ENCODE data around the gene ADGRG7. TPM values are rescaled to one million over a fixed set of nuclear protein-coding genes. Genes with fewer than 3 reads are reported as not detected.

The ADGRG7 gene
- polyA plus RNA-seq, 1 donor (not counting 4 experiments of a cell fraction or from before 2014, with no cell fraction given): 0.03 TPM

- TF ChIP-seq CTCF (optimal IDR thresholded peaks at IDR 0.05 in 1 of 3, IDR thresholded peaks at IDR 0.05 in 1 of 3, conservative IDR thresholded peaks at IDR 0.05 in 1 of 3; ENCODE audit: extremely low read depth in 1 of 3, insufficient read depth in 2 of 3, low read length in 3 of 3) (no peak), EZH2 (IDR thresholded peaks at IDR 0.05; ENCODE audit: low read length) (no peak)
- H3K9me3 ChIP-seq (ENCODE audit: control insufficient read depth, low read depth, low read length): no peaks in the 10 kb centered on the region
- FAIRE-seq (peak; percentile 69), DNase-seq (ENCODE audit: low read depth, low spot score) (no peak)
- H2AFZ ChIP-seq (ENCODE audit: control insufficient read depth, low read length): peak overlapping the region; percentile 36
- H3K4me3 ChIP-seq (ENCODE audit: control insufficient read depth in 2 of 3, extremely low read depth in 1 of 3, insufficient read depth in 2 of 3, low read depth in 1 of 3, low read length in 3 of 3): peak overlapping the region in 2 of 3 experiments; percentile 9 to 33
- peaks cover 39% of the 10 kb centered on the region for H3K4me1 ChIP-seq (ENCODE audit: control insufficient read depth, extremely low read depth, insufficient read depth, low read length)
- dilution Hi-C loops (cut with MboI; ENCODE audit: extremely low pct_ligation_motif_present, low sequenced_read_pairs): no loop called here
- H3K27me3 ChIP-seq (ENCODE audit: control insufficient read depth, extremely low read depth, insufficient read depth, low read length): no peaks in the 10 kb centered on the region
- H3K27ac ChIP-seq (ENCODE audit: control insufficient read depth, insufficient read depth, low read length): peak overlapping the region; percentile 80
- H3K36me3 ChIP-seq (ENCODE audit: control insufficient read depth in 2 of 2, extremely low read depth in 1 of 2, insufficient read depth in 2 of 2, low read length in 2 of 2): no peaks in the 10 kb centered on the region
- peak overlapping the region; percentile 80 for H3K4me2 ChIP-seq (ENCODE audit: control insufficient read depth, extremely low read depth, insufficient read depth, low read depth, low read length)
- H4K20me1 ChIP-seq (ENCODE audit: control insufficient read depth, extremely low read depth, insufficient read depth, low read length): no peaks in the 10 kb centered on the region
- peak overlapping the region; percentile 59 for H3K9ac ChIP-seq (ENCODE audit: control insufficient read depth, extremely low read depth, insufficient read depth, low read length)
- no peaks in the 10 kb centered on the region for H3K9me1 ChIP-seq (ENCODE audit: control insufficient read depth, extremely low read depth, insufficient read depth, low read length)
- H3K79me2 ChIP-seq (ENCODE audit: control insufficient read depth, insufficient read depth, low read length): no peaks in the 10 kb centered on the region
Observed at GRCh38 chr3:100561459-100562158, 47.8 kb upstream of the ADGRG7 start.

- Histone ChIP-seq H3K9ac (ENCODE audit: control insufficient read depth, extremely low read depth, insufficient read depth, low read length) (peak overlapping the region; percentile 59), H3K4me2 (ENCODE audit: control insufficient read depth, extremely low read depth, insufficient read depth, low read depth, low read length) (peak overlapping the region; percentile 80), H3K79me2 (ENCODE audit: control insufficient read depth, insufficient read depth, low read length) (no peaks in the 10 kb centered on the region)
Observed at GRCh38 chr3:100562224-100562857, 47.1 kb upstream of the ADGRG7 start.

More at GRCh38 chr3:100562224-100562857, 47.1 kb upstream of the ADGRG7 start:
- TF ChIP-seq CTCF (optimal IDR thresholded peaks at IDR 0.05 in 1 of 3, IDR thresholded peaks at IDR 0.05 in 1 of 3, conservative IDR thresholded peaks at IDR 0.05 in 1 of 3; ENCODE audit: extremely low read depth in 1 of 3, insufficient read depth in 2 of 3, low read length in 3 of 3) (no peak), EZH2 (IDR thresholded peaks at IDR 0.05; ENCODE audit: low read length) (no peak)
- DNase-seq (ENCODE audit: low read depth, low spot score): no peak
- H3K4me3 ChIP-seq (ENCODE audit: control insufficient read depth in 2 of 3, extremely low read depth in 1 of 3, insufficient read depth in 2 of 3, low read depth in 1 of 3, low read length in 3 of 3): peak overlapping the region in 2 of 3 experiments; percentile 24 to 47
- peak overlapping the region; percentile 64 for H2AFZ ChIP-seq (ENCODE audit: control insufficient read depth, low read length)
- no peaks in the 10 kb centered on the region for H3K9me1 ChIP-seq (ENCODE audit: control insufficient read depth, extremely low read depth, insufficient read depth, low read length)
- H3K4me1 ChIP-seq (ENCODE audit: control insufficient read depth, extremely low read depth, insufficient read depth, low read length): peaks cover 32% of the 10 kb centered on the region
- no peaks in the 10 kb centered on the region for H3K27me3 ChIP-seq (ENCODE audit: control insufficient read depth, extremely low read depth, insufficient read depth, low read length)
- H3K36me3 ChIP-seq (ENCODE audit: control insufficient read depth in 2 of 2, extremely low read depth in 1 of 2, insufficient read depth in 2 of 2, low read length in 2 of 2): no peaks in the 10 kb centered on the region
- dilution Hi-C loops (cut with MboI; ENCODE audit: extremely low pct_ligation_motif_present, low sequenced_read_pairs): no loop called here
- H3K27ac ChIP-seq (ENCODE audit: control insufficient read depth, insufficient read depth, low read length): peak overlapping the region; percentile 80
- FAIRE-seq: peak; percentile 79
- no peaks in the 10 kb centered on the region for H4K20me1 ChIP-seq (ENCODE audit: control insufficient read depth, extremely low read depth, insufficient read depth, low read length)
- no peaks in the 10 kb centered on the region for H3K9me3 ChIP-seq (ENCODE audit: control insufficient read depth, low read depth, low read length)

All from keratinocyte (primary cell).